NT2/D1 (cell line): Measurements from ENCODE around the gene AGXT2.

Experiments used
- DNase-seq: peaks from one replicate; pipeline ENCODE4 v3.0.0-alpha.2; 2011; ENCODE audit warnings: low read depth, low spot score
- H3K27me3 ChIP-seq: 2 replicates; pipeline ENCODE4 v1.6.0; 2011; ENCODE audit warnings: mild to moderate bottlenecking; ENCODE audit not compliant: insufficient read length, insufficient read depth
- H3K36me3 ChIP-seq: 2 replicates; pipeline ENCODE4 v1.6.1; 2011; ENCODE audit warnings: mild to moderate bottlenecking, low read length, mixed read lengths; ENCODE audit not compliant: insufficient read depth, insufficient read length
- H3K4me1 ChIP-seq: 2 replicates; pipeline ENCODE4 v1.5.1; 2011; ENCODE audit not compliant: insufficient read depth, insufficient read length
- H3K4me3 ChIP-seq: 2 replicates; pipeline ENCODE4 v1.5.1; 2011; ENCODE audit warnings: low read depth; ENCODE audit not compliant: insufficient read length
- H3K9ac ChIP-seq: 2 replicates; pipeline ENCODE4 v1.6.0; 2011; ENCODE audit warnings: low read depth; ENCODE audit not compliant: insufficient read length
- H3K9me3 ChIP-seq: 2 replicates; pipeline ENCODE4 v1.5.1; 2011; ENCODE audit warnings: mild to moderate bottlenecking, low read length; ENCODE audit not compliant: insufficient read depth
- SUZ12 ChIP-seq: IDR thresholded peaks from 2 replicates; pipeline ENCODE4 v1.6.1; 2011; ENCODE audit not compliant: insufficient read length, insufficient read depth; ENCODE audit errors: extremely low read depth
- YY1 ChIP-seq: IDR thresholded peaks from 2 replicates; pipeline ENCODE4 v1.6.1; 2011; ENCODE audit not compliant: insufficient read length, insufficient read depth
- ZNF274 ChIP-seq: IDR thresholded peaks from 2 replicates; pipeline ENCODE4 v1.6.1; 2011; ENCODE audit warnings: mild to moderate bottlenecking, low read depth, low read length

Gene AGXT2

GRCh38 chr5:35047785-35048404 lies at the start of gene AGXT2:
Gene AGXT2 (minus strand): TSS chr5:35047949. CDS start chr5:35047892, 57 bp downstream.
- no peak within 1 kb of the TSS for H3K9ac ChIP-seq
- H3K36me3 ChIP-seq: no peaks in the 10 kb centered on the region
- TF ChIP-seq YY1: no peak
- TF ChIP-seq SUZ12: no peak
- TF ChIP-seq ZNF274: no peak
- no peaks in the 10 kb centered on the region for H3K27me3 ChIP-seq
- no peak for DNase-seq
- no peak within 1 kb of the TSS for H3K4me3 ChIP-seq
- no peaks in the 10 kb centered on the region for H3K9me3 ChIP-seq
- no peaks in the 10 kb centered on the region for H3K4me1 ChIP-seq

GRCh38 chr5:35096932-35097331 lies 49.2 kb upstream of the AGXT2 start:
- TF ChIP-seq YY1: no peak
- no peak for TF ChIP-seq ZNF274
- no peak for TF ChIP-seq SUZ12
- H3K9ac ChIP-seq: no peak overlapping the region
- no peaks in the 10 kb centered on the region for H3K36me3 ChIP-seq
- H3K4me1 ChIP-seq: no peaks in the 10 kb centered on the region
- H3K9me3 ChIP-seq: no peaks in the 10 kb centered on the region
- no peaks in the 10 kb centered on the region for H3K27me3 ChIP-seq
- no peak overlapping the region for H3K4me3 ChIP-seq
- no peak for DNase-seq

- H3K36me3 ChIP-seq: no peaks in the 10 kb centered on the region
- TF ChIP-seq YY1: no peak
- no peak for TF ChIP-seq ZNF274
- no peak for TF ChIP-seq SUZ12
- no peaks in the 10 kb centered on the region for H3K27me3 ChIP-seq
- H3K9me3 ChIP-seq: no peaks in the 10 kb centered on the region
- no peak overlapping the region for H3K4me3 ChIP-seq
- DNase-seq: no peak
- no peak overlapping the region for H3K9ac ChIP-seq
- H3K4me1 ChIP-seq: no peaks in the 10 kb centered on the region
Measured at GRCh38 chr5:35096216-35096615, 48.5 kb upstream of the AGXT2 start.

GRCh38 chr5:35095366-35095765 lies 47.6 kb upstream of the AGXT2 start:
- Histone ChIP-seq H3K9ac (no peak overlapping the region), H3K9me3 (no peaks in the 10 kb centered on the region), H3K36me3 (no peaks in the 10 kb centered on the region), H3K27me3 (no peaks in the 10 kb centered on the region), H3K4me3 (no peak overlapping the region), H3K4me1 (no peaks in the 10 kb centered on the region)
- no peak for TF ChIP-seq ZNF274
- no peak for TF ChIP-seq YY1
- TF ChIP-seq SUZ12: no peak
- DNase-seq: no peak

GRCh38 chr5:35094948-35095347 lies 47.2 kb upstream of the AGXT2 start:
- H3K36me3 ChIP-seq: no peaks in the 10 kb centered on the region
- H3K27me3 ChIP-seq: no peaks in the 10 kb centered on the region
- no peak for DNase-seq
- no peak overlapping the region for H3K9ac ChIP-seq
- no peaks in the 10 kb centered on the region for H3K4me1 ChIP-seq
- H3K9me3 ChIP-seq: no peaks in the 10 kb centered on the region
- no peak overlapping the region for H3K4me3 ChIP-seq
- no peak for TF ChIP-seq ZNF274

- H3K36me3 ChIP-seq: no peaks in the 10 kb centered on the region
- no peak overlapping the region for H3K9ac ChIP-seq
- H3K4me1 ChIP-seq: no peaks in the 10 kb centered on the region
- H3K4me3 ChIP-seq: no peak overlapping the region
- H3K9me3 ChIP-seq: no peaks in the 10 kb centered on the region
- no peak for DNase-seq
- H3K27me3 ChIP-seq: no peaks in the 10 kb centered on the region
- TF ChIP-seq YY1 (no peak), SUZ12 (no peak), ZNF274 (no peak)
Measured at GRCh38 chr5:35092703-35093102, 45.0 kb upstream of the AGXT2 start.

- Histone ChIP-seq H3K9me3 (no peaks in the 10 kb centered on the region), H3K27me3 (no peaks in the 10 kb centered on the region), H3K9ac (no peak overlapping the region), H3K36me3 (no peaks in the 10 kb centered on the region), H3K4me1 (no peaks in the 10 kb centered on the region), H3K4me3 (no peak overlapping the region)
- TF ChIP-seq ZNF274 (no peak), SUZ12 (no peak), YY1 (no peak)
- no peak for DNase-seq
Measured at GRCh38 chr5:35091704-35092103, 44.0 kb upstream of the AGXT2 start.
